PC-9 (cell line): Measurements from ENCODE around the gene ITIH4.

Experiments used
- CTCF ChIP-seq: fragments of 200-600 bp; sonication (generic); conservative IDR thresholded peaks from 2 replicates; pipeline ENCODE4 v1.6.1; 2017; ENCODE audit warnings: mixed run types, antibody characterized with exemption, mild to moderate bottlenecking, moderate library complexity
- EZH2 ChIP-seq: fragments of 200-600 bp; sonication (generic); IDR thresholded peaks from 2 replicates; pipeline ENCODE4 v1.8.0; 2017; ENCODE audit warnings: antibody characterized with exemption, low read depth

GRCh38 chr3:52880047-52880446 is 49.6 kb upstream of the ITIH4 start:
- TF ChIP-seq CTCF (no peak), EZH2 (no peak)
